ENCODE data around the gene GALNT2. TPM values are rescaled to one million over a fixed set of nuclear protein-coding genes. Genes with fewer than 3 reads are reported as not detected.

The GALNT2 gene
- polyA plus RNA-seq, 2 of the 4 experiments (the other 2 are of a cell fraction), result 66.9 to 114 TPM

DNA sequence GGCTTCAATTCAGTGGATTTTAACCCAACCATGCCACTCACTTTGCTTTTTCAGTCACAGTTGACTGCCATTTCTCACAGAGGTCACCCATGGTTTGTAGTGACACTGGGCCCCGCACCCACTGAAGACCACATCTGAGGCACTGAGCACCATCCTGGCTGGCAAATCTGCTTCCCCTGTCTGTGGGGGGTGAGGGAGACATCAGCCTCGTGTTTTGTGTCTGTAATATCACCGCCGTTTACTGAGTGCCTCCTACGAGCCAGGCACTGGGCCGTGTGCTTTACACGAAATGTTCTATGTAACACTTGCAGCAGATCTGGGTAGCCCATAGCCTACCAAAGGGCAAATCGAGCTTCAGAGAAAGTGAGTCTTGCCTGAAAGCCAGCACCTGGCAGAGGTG lies 197.3 kb downstream of the GALNT2 start:
- POLR2A ChIA-PET, result no interaction called here
- no peak for ATAC-seq
- FAIRE-seq, result no peak
- no peak overlapping the region for H3K4me2 ChIP-seq
- no peaks in the 10 kb centered on the region for H3K9me3 ChIP-seq
- no peak overlapping the region for H3K27ac ChIP-seq
- DNase-seq (ENCODE audit: low read depth in 1 of 2, low spot score in 1 of 2), result no peak
- H3K4me3 ChIP-seq, result no peak overlapping the region
- no peak for TF ChIP-seq TP53 (CRISPR knock-in tag; IDR thresholded peaks at IDR 0.05)
- TF ChIP-seq, protein P1, sequence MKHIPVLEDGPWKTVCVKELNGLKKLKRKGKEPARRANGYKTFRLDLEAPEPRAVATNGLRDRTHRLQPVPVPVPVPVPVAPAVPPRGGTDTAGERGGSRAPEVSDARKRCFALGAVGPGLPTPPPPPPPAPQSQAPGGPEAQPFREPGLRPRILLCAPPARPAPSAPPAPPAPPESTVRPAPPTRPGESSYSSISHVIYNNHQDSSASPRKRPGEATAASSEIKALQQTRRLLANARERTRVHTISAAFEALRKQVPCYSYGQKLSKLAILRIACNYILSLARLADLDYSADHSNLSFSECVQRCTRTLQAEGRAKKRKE (CRISPR knock-in tag; IDR thresholded peaks at IDR 0.05; ENCODE audit: low read depth), result no peak
- no peak for TF ChIP-seq TFCP2L1 (CRISPR knock-in tag; IDR thresholded peaks at IDR 0.05)
- no peak for TF ChIP-seq FOXS1 (CRISPR knock-in tag; IDR thresholded peaks at IDR 0.05)
- TF ChIP-seq, protein P2, sequence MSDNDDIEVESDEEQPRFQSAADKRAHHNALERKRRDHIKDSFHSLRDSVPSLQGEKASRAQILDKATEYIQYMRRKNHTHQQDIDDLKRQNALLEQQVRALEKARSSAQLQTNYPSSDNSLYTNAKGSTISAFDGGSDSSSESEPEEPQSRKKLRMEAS (IDR thresholded peaks at IDR 0.05), result no peak
- no peak for TF ChIP-seq PHF8 (IDR thresholded peaks at IDR 0.05; ENCODE audit: borderline replicate concordance, low read depth)
- TF ChIP-seq ZFP36 (IDR thresholded peaks at IDR 0.05; ENCODE audit: borderline replicate concordance, partially characterized antibody), result no peak
- TF ChIP-seq HOXA7 (CRISPR knock-in tag; IDR thresholded peaks at IDR 0.05), result no peak
- no peak for TF ChIP-seq JUNB (IDR thresholded peaks at IDR 0.05)
- TF ChIP-seq, protein P3, sequence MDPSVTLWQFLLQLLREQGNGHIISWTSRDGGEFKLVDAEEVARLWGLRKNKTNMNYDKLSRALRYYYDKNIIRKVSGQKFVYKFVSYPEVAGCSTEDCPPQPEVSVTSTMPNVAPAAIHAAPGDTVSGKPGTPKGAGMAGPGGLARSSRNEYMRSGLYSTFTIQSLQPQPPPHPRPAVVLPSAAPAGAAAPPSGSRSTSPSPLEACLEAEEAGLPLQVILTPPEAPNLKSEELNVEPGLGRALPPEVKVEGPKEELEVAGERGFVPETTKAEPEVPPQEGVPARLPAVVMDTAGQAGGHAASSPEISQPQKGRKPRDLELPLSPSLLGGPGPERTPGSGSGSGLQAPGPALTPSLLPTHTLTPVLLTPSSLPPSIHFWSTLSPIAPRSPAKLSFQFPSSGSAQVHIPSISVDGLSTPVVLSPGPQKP (IDR thresholded peaks at IDR 0.05; ENCODE audit: low read depth, low read length), result no peak
- TF ChIP-seq RNF2 (IDR thresholded peaks at IDR 0.05; ENCODE audit: borderline replicate concordance, low read depth), result no peak
- TF ChIP-seq, protein P4, sequence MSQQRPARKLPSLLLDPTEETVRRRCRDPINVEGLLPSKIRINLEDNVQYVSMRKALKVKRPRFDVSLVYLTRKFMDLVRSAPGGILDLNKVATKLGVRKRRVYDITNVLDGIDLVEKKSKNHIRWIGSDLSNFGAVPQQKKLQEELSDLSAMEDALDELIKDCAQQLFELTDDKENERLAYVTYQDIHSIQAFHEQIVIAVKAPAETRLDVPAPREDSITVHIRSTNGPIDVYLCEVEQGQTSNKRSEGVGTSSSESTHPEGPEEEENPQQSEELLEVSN (IDR thresholded peaks at IDR 0.05; ENCODE audit: borderline replicate concordance, low read depth), result no peak
- no peak for TF ChIP-seq GATA3 (IDR thresholded peaks at IDR 0.05; ENCODE audit: borderline replicate concordance)
- TF ChIP-seq RFX5 (IDR thresholded peaks at IDR 0.05), result no peak
- WGBS (ENCODE audit: missing lambda C conversion rate), result 86% methylated on average over 8 of the region's 8 CpGs
- CTCF ChIA-PET, result no interaction called here
- H3K4me1 ChIP-seq, result peaks cover 4% of the 10 kb centered on the region; the same call in 1 of the 3 replicates

DNA sequence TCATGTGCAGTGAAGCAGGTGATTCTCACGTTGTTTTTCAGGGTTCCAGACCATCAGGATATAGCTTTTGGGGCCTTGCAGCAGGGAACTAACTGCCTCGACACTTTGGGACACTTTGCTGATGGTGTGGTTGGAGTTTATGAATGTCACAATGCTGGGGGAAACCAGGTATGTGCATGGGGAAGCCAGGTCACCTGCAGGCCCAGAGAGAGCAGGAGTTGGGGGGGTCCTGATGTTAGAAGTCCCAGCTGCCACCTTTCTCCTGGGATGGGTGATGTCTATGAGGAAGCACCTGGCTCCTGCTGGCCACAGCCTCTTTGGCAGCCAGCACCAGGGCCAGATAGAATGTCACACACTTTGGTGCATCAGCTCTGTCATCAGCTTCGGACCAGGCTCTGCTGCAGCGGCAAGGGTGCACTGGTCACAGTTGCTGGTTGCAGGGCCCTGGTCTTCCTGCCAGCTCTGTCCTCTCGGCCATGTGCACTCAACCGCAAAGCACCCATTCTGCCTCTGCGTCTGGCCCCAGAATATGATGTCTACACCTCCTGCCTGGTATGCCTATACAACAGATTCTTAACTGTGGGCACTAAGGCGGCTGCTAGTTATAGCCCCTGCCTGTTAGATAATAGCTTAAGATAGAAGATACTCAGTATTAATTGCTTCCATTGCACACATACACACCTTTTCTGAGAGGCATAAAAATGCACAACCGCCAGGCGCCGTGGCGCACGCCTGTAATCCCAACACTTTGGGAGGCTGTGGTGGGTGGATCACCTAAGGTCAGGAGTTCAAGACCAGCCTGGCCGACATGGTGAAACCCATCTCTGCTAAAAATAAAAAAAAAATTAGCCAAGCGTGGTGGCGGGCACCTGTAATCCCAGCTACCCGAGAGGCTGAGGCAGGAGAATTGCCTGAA lies 198.4 kb downstream of the GALNT2 start:
- Histone ChIP-seq H3K27ac (no peak overlapping the region), H3K4me3 (no peak overlapping the region), H3K4me2 (no peak overlapping the region), H3K4me1 (peaks cover 4% of the 10 kb centered on the region; the same call in 1 of the 3 replicates), H3K9me3 (no peaks in the 10 kb centered on the region)
- ChIA-PET POLR2A (no interaction called here), CTCF (interaction anchor here (0.9 to 2.7 kb wide), 6 partner anchors 15 to 604 kb away, joined by 3 to 7 read pairs (median 4); no protein-coding TSS in a partner anchor)
- ATAC-seq, result no peak
- FAIRE-seq, result no peak
- TF ChIP-seq MAZ (IDR thresholded peaks at IDR 0.05; ENCODE audit: borderline replicate concordance, low read depth, low read length), result no peak
- TF ChIP-seq TP53 (CRISPR knock-in tag; IDR thresholded peaks at IDR 0.05), result no peak
- TF ChIP-seq SREBF2 (IDR thresholded peaks at IDR 0.05), result no peak
- no peak for DNase-seq (ENCODE audit: low read depth in 1 of 2, low spot score in 1 of 2)
- 91% methylated on average over 17 of the region's 17 CpGs for WGBS (ENCODE audit: missing lambda C conversion rate)

DNA sequence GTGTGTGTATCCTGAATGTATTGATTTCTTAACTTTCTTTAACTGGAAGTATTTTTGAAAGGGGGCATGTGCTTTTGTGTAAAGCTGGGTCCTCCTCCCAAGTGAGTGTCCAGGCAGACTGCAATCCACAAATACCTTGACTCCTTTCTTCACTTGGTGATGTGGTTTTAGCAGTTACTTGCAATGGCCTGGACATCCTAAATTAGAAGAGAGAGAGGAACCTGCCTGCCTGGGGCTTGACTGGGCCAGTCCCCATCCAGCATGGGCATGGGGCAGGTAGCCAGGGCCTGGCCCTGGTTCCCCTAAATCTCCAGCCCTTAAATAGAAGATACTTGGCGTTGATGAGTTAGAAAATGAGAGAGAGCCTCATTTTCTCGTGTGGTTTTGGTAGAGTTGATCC lies 199.4 kb downstream of the GALNT2 start:
- FAIRE-seq (no peak), DNase-seq (ENCODE audit: low read depth in 1 of 2, low spot score in 1 of 2) (no peak), ATAC-seq (no peak)
- Histone ChIP-seq H3K9me3 (no peaks in the 10 kb centered on the region), H3K27ac (no peak overlapping the region), H3K4me1 (peaks cover 4% of the 10 kb centered on the region; the same call in 1 of the 3 replicates), H3K4me3 (no peak overlapping the region), H3K4me2 (no peak overlapping the region)
- WGBS (ENCODE audit: missing lambda C conversion rate), result 28% methylated on average over 2 of the region's 2 CpGs
- ChIA-PET CTCF (interaction anchor here (0.5 to 2.7 kb wide), 7 partner anchors 16 to 709 kb away, joined by 3 to 7 read pairs (median 3); no protein-coding TSS in a partner anchor), POLR2A (no interaction called here)
- TF ChIP-seq RAD21 (conservative IDR thresholded peaks at IDR 0.05 in 1 of 2, IDR thresholded peaks at IDR 0.05 in 1 of 2) (no peak), HOXB13 (CRISPR knock-in tag; IDR thresholded peaks at IDR 0.05; ENCODE audit: low read depth) (no peak), KDM1A (IDR thresholded peaks at IDR 0.05; ENCODE audit: low read depth) (no peak)

All from A549 (cell line).